Inferior parietal cortex (tissue), 1 donor: ENCODE data around the gene SF3B5.
A peak's percentile ranks its signal among the peaks of the same experiment; 100 is the strongest.
"Not testable (repeated sequence)": the region's sequence is repeated elsewhere in the genome, so short reads cannot be mapped to it uniquely, and the experiment has no call there.

Experiments
- DNase-seq: peaks from one replicate; pipeline ENCODE4 v3.0.0-alpha.2; 2016; ENCODE audit errors: extremely low spot score

Gene SF3B5

GRCh38 chr6:144095134-144096002, at the start of gene SF3B5:
Gene SF3B5 (minus strand): TSS chr6:144095573. CDS start chr6:144095497, 76 bp downstream.
- peak; percentile 100 for DNase-seq

GRCh38 chr6:144144996-144145395, 49.6 kb upstream of the SF3B5 start:
- DNase-seq = no peak

- no peak for DNase-seq
Measured at GRCh38 chr6:144143878-144144277, 48.5 kb upstream of the SF3B5 start.

- no peak for DNase-seq
Measured at GRCh38 chr6:144143106-144143505, 47.7 kb upstream of the SF3B5 start.

GRCh38 chr6:144141470-144141869, 46.1 kb upstream of the SF3B5 start:
- DNase-seq = no peak

- DNase-seq = no peak
Measured at GRCh38 chr6:144140867-144141266, 45.5 kb upstream of the SF3B5 start.

GRCh38 chr6:144139817-144140216, 44.4 kb upstream of the SF3B5 start:
- no peak for DNase-seq

- DNase-seq = no peak
Measured at GRCh38 chr6:144138542-144138941, 43.2 kb upstream of the SF3B5 start.

- no peak for DNase-seq
Measured at GRCh38 chr6:144134737-144135136, 39.4 kb upstream of the SF3B5 start.

GRCh38 chr6:144134176-144134575, 38.8 kb upstream of the SF3B5 start:
- no peak for DNase-seq

- DNase-seq = no peak
Measured at GRCh38 chr6:144133225-144133821, 38.0 kb upstream of the SF3B5 start.

GRCh38 chr6:144132167-144132690, 36.9 kb upstream of the SF3B5 start:
- DNase-seq = not testable (repeated sequence)

GRCh38 chr6:144131248-144131709, 35.9 kb upstream of the SF3B5 start:
- no peak for DNase-seq

GRCh38 chr6:144129469-144129868, 34.1 kb upstream of the SF3B5 start:
- no peak for DNase-seq

GRCh38 chr6:144127097-144127496, 31.7 kb upstream of the SF3B5 start:
- DNase-seq = no peak

- DNase-seq = no peak
Measured at GRCh38 chr6:144123836-144124235, 28.5 kb upstream of the SF3B5 start.

GRCh38 chr6:144123421-144123820, 28.0 kb upstream of the SF3B5 start:
- DNase-seq = no peak

GRCh38 chr6:144122861-144123260, 27.5 kb upstream of the SF3B5 start:
- no peak for DNase-seq

- DNase-seq = no peak
Measured at GRCh38 chr6:144119376-144119775, 24.0 kb upstream of the SF3B5 start.

GRCh38 chr6:144115219-144115618, 19.8 kb upstream of the SF3B5 start:
- DNase-seq = no peak

- no peak for DNase-seq
Measured at GRCh38 chr6:144113366-144113765, 18.0 kb upstream of the SF3B5 start.

- no peak for DNase-seq
Measured at GRCh38 chr6:144110210-144110609, 14.8 kb upstream of the SF3B5 start.

GRCh38 chr6:144106206-144106605, 10.8 kb upstream of the SF3B5 start:
- no peak for DNase-seq
